ACHN (cell line): Measurements from ENCODE around the gene ADSL.

Source experiments
- DNase-seq: peaks from one replicate; pipeline ENCODE4 v3.0.0-alpha.2; 2015
- in situ Hi-C: cut with HindIII; loops from 2 replicates; pipeline ENCODE4 v1.10.0; 2017; ENCODE audit warnings: low sequenced_read_pairs, low pct_ligation_motif_present, low pct_unique_long_range_greater_than_20kb

ADSL gene

GRCh38 chr22:40394607-40395006 lies 48.3 kb downstream of the ADSL start:
- DNase-seq: no peak
- in situ Hi-C loops: no loop called here

- in situ Hi-C loops: no loop called here
- no peak for DNase-seq
These were observed 49.3 kb downstream of the ADSL start for GRCh38 chr22:40395607-40396006.

- in situ Hi-C loops: no loop called here
- DNase-seq: no peak
These were observed 50.6 kb downstream of the ADSL start for GRCh38 chr22:40396882-40397281.

- in situ Hi-C loops: no loop called here
- DNase-seq: no peak
These were observed 51.1 kb downstream of the ADSL start for GRCh38 chr22:40397396-40397795.

- in situ Hi-C loops: no loop called here
- DNase-seq: no peak
These were observed 53.3 kb downstream of the ADSL start for GRCh38 chr22:40399621-40400020.

- no peak for DNase-seq
These were observed 53.9 kb downstream of the ADSL start for GRCh38 chr22:40400159-40400558.

GRCh38 chr22:40401532-40401931 lies 55.2 kb downstream of the ADSL start:
- no peak for DNase-seq

More at GRCh38 chr22:40400159-40400558, 53.9 kb downstream of the ADSL start:
- in situ Hi-C loops: no loop called here

GRCh38 chr22:40401981-40402406 lies 55.7 kb downstream of the ADSL start:
- DNase-seq: no peak
- in situ Hi-C loops: no loop called here

More at GRCh38 chr22:40401532-40401931, 55.2 kb downstream of the ADSL start:
- in situ Hi-C loops: no loop called here

- in situ Hi-C loops: no loop called here
- no peak for DNase-seq
These were observed 56.8 kb downstream of the ADSL start for GRCh38 chr22:40403141-40403540.

GRCh38 chr22:40403651-40404050 lies 57.4 kb downstream of the ADSL start:
- in situ Hi-C loops: no loop called here

GRCh38 chr22:40404251-40405177 lies 58.2 kb downstream of the ADSL start:
- in situ Hi-C loops: no loop called here
- DNase-seq: no peak

More at GRCh38 chr22:40403651-40404050, 57.4 kb downstream of the ADSL start:
- no peak for DNase-seq

GRCh38 chr22:40405178-40406062 lies 59.1 kb downstream of the ADSL start:
- DNase-seq: no peak
- in situ Hi-C loops: no loop called here

- DNase-seq: no peak
- in situ Hi-C loops: no loop called here
These were observed 60.0 kb downstream of the ADSL start for GRCh38 chr22:40406063-40406890.

- no peak for DNase-seq
- in situ Hi-C loops: no loop called here
These were observed 60.9 kb downstream of the ADSL start for GRCh38 chr22:40407021-40407761.

GRCh38 chr22:40407831-40408717 lies 61.8 kb downstream of the ADSL start:
- in situ Hi-C loops: no loop called here
- no peak for DNase-seq

- no peak for DNase-seq
- in situ Hi-C loops: no loop called here
These were observed 62.7 kb downstream of the ADSL start for GRCh38 chr22:40408718-40409612.
